Endothelial cell of umbilical vein (primary cell): ENCODE data around the gene TSSK6. TPM values are rescaled to one million over a fixed set of nuclear protein-coding genes. Genes with fewer than 3 reads are reported as not detected.

ENCODE experiments used
- BruUV-seq: library from RNA; stranded (reverse); fragments of 400-500 nt; replicated peaks from 2 replicates; lab custom pipeline; 2021; lab: Mats Ljungman, UMichigan
- CTCF ChIA-PET: fragments of 300-600, 350-600 bp; sonication (Branson Sonifier 250); formaldehyde crosslinking; loops from one replicate; lab custom pipeline; 2021; ENCODE audit warnings: antibody characterized with exemption, inconsistent platforms; lab: Charles Lee
- POLR2A ChIA-PET: fragments of 300-600, 350-600 bp; sonication (Branson Sonifier 250); formaldehyde crosslinking; loops from one replicate; lab custom pipeline; 2021; ENCODE audit warnings: antibody characterized with exemption, inconsistent platforms; lab: Charles Lee
- DNase-seq: peaks from one replicate; pipeline ENCODE4 v3.0.0-alpha.2; 2011; ENCODE audit warnings: low read depth, low spot score
- FAIRE-seq: peaks from 2 replicates; lab custom pipeline; 2011; peaks lifted over from hg19 to GRCh38; lab: Jason Lieb, UNC
- H2AFZ ChIP-seq: 2 replicates; pipeline ENCODE4 v1.6.0; 2012; ENCODE audit warnings: low read depth, low read length, control low read depth, inconsistent platforms
- H3K27ac ChIP-seq: 2 replicates; pipeline ENCODE4 v1.5.1; 2011; ENCODE audit warnings: low read depth, mild to moderate bottlenecking, control low read depth, low read length, moderate library complexity; ENCODE audit not compliant: insufficient read depth
- H3K27me3 ChIP-seq, 2 experiments: 2 replicates each; pipeline versions ENCODE4 v1.6.0 to v1.6.1; 2011; ENCODE audit warnings: low read length in 2 of 2, mixed read lengths in 1 of 2; ENCODE audit not compliant: control insufficient read depth in 2 of 2, insufficient read depth in 2 of 2
- H3K36me3 ChIP-seq, 2 experiments: 2 replicates in 1 of 2; 3 replicates in 1 of 2; pipeline ENCODE4 v1.5.1; 2011; ENCODE audit warnings: low read length in 2 of 2, mild to moderate bottlenecking in 1 of 2, moderate library complexity in 1 of 2; ENCODE audit not compliant: control insufficient read depth in 2 of 2, insufficient read depth in 2 of 2; ENCODE audit errors: extremely low read depth in 1 of 2
- H3K4me1 ChIP-seq: 3 replicates; pipeline ENCODE4 v1.5.1; 2011; ENCODE audit warnings: mild to moderate bottlenecking, low read length; ENCODE audit not compliant: control insufficient read depth, insufficient read depth; ENCODE audit errors: extremely low read depth
- H3K4me2 ChIP-seq: 2 replicates; pipeline ENCODE4 v1.6.1; 2011; ENCODE audit warnings: low read length, control low read depth, mixed read lengths; ENCODE audit not compliant: insufficient read depth
- H3K4me3 ChIP-seq, 3 experiments: fragments of 200-600 bp in 1 of 3; sonication (generic), shearing (Covaris generic) in 1 of 3; replicated peaks in 1 of 3; 2 replicates each; pipeline ENCODE4 v1.5.1; 2011 to 2016; ENCODE audit warnings: control low read depth in 3 of 3, low read length in 3 of 3, mild to moderate bottlenecking in 2 of 3, inconsistent platforms in 1 of 3, low read depth in 1 of 3, moderate library complexity in 1 of 3; ENCODE audit not compliant: insufficient read depth in 1 of 3
- H3K79me2 ChIP-seq: 2 replicates; pipeline ENCODE4 v1.6.0; 2012; ENCODE audit warnings: low read length, inconsistent platforms; ENCODE audit not compliant: control insufficient read depth, insufficient read depth
- H3K9ac ChIP-seq: replicated peaks from 2 replicates; pipeline ENCODE3; 2011; ENCODE audit warnings: low read length, control low read depth; ENCODE audit not compliant: insufficient read depth; ENCODE audit errors: extremely low read depth
- H3K9me1 ChIP-seq: replicated peaks from 3 replicates; pipeline ENCODE4 v1.6.0; 2011; ENCODE audit warnings: mild to moderate bottlenecking, low read length; ENCODE audit not compliant: control insufficient read depth, insufficient read depth; ENCODE audit errors: extremely low read depth
- H3K9me3 ChIP-seq: replicated peaks from 2 replicates; pipeline ENCODE4 v1.5.1; 2012; ENCODE audit warnings: low read length, inconsistent platforms; ENCODE audit not compliant: control insufficient read depth, insufficient read depth
- H4K20me1 ChIP-seq: replicated peaks from 2 replicates; pipeline ENCODE3; 2011; ENCODE audit warnings: mild to moderate bottlenecking, low read length; ENCODE audit not compliant: control insufficient read depth, insufficient read depth; ENCODE audit errors: extremely low read depth
- EZH2 ChIP-seq: IDR thresholded peaks from 2 replicates; pipeline ENCODE4 v1.6.1; 2012; ENCODE audit warnings: borderline replicate concordance, low read depth, mild to moderate bottlenecking, moderate library complexity, low read length, inconsistent platforms; ENCODE audit not compliant: severe bottlenecking
- FOS ChIP-seq: IDR thresholded peaks from 2 replicates; pipeline ENCODE4 v1.6.1; 2011; ENCODE audit warnings: mild to moderate bottlenecking, low read length, moderate library complexity, borderline replicate concordance; ENCODE audit not compliant: insufficient read depth
- GATA2 ChIP-seq: IDR thresholded peaks from 2 replicates; pipeline ENCODE4 v1.7.0; 2011; ENCODE audit warnings: low read depth, mild to moderate bottlenecking, moderate library complexity, mixed read lengths, low read length; ENCODE audit not compliant: insufficient read length, insufficient read depth
- JUN ChIP-seq: IDR thresholded peaks from 2 replicates; pipeline ENCODE4 v1.6.1; 2011; ENCODE audit warnings: borderline replicate concordance, low read depth; ENCODE audit not compliant: insufficient read length, insufficient read depth
- MYC ChIP-seq: IDR thresholded peaks from one replicate; pipeline ENCODE4 v1.6.1; 2011; ENCODE audit warnings: mild to moderate bottlenecking, low read depth, low read length
- POLR2A ChIP-seq: IDR thresholded peaks from 2 replicates; pipeline ENCODE4 v1.6.1; 2012; ENCODE audit warnings: low read depth, mild to moderate bottlenecking, control low read depth, low read length
- POLR2AphosphoS5 ChIP-seq: IDR thresholded peaks from 2 replicates; pipeline ENCODE4 v1.6.1; 2012; ENCODE audit warnings: low read depth, mild to moderate bottlenecking, control low read depth, low read length, moderate library complexity; ENCODE audit not compliant: insufficient read depth
- dilution Hi-C: fragments of 300-500 bp; cut with MboI; formaldehyde crosslinking; loops from one replicate; pipeline ENCODE4 v1.15.0; 2019; ENCODE audit warnings: low sequenced_read_pairs; ENCODE audit not compliant: extremely low pct_ligation_motif_present
- intact Hi-C: fragments of 100-400 bp; cut with micrococcal nuclease; formaldehyde crosslinking; loops from one replicate; pipeline ENCODE4 v1.10.0; 2022
- polyA plus RNA-seq, 4 experiments: library from polyadenylated mRNA; depleted of rRNA in 3 of 4; stranded (reverse) in 3 of 4; unstranded in 1 of 4; fragments of >200 nt; gene quantifications; 2 replicates each; pipeline versions ENCODE4 v1.2.1 to v1.2.3, GENCODE V29; 2011 to 2012; ENCODE audit warnings: missing spikeins in 1 of 4
- total RNA-seq: library from RNA; stranded (reverse); gene quantifications from 2 replicates; pipeline ENCODE4 v1.2.3, GENCODE V29; 2021
- TF ChIP-seq, protein P1 (sequence below), 2 donors: IDR thresholded peaks; 1 replicate in 1 of 2; 2 replicates in 1 of 2; pipeline ENCODE4 v1.5.1; 2011; ENCODE audit warnings: low read length in 2 of 2, mild to moderate bottlenecking in 2 of 2, moderate library complexity in 2 of 2, control low read depth in 1 of 2, inconsistent platforms in 1 of 2, low read depth in 1 of 2; ENCODE audit not compliant: insufficient read depth in 1 of 2; ENCODE audit errors: extremely low read depth in 1 of 2
- TF ChIP-seq, protein P2 (sequence below): IDR thresholded peaks from 2 replicates; pipeline ENCODE4 v1.6.1; 2011; ENCODE audit not compliant: insufficient read depth, insufficient read length

Gene TSSK6
- total and polyA plus RNA-seq, 2 donors (not counting 3 experiments of a cell fraction or from before 2014, with no cell fraction given), result 0.76 to 0.82 TPM

DNA sequence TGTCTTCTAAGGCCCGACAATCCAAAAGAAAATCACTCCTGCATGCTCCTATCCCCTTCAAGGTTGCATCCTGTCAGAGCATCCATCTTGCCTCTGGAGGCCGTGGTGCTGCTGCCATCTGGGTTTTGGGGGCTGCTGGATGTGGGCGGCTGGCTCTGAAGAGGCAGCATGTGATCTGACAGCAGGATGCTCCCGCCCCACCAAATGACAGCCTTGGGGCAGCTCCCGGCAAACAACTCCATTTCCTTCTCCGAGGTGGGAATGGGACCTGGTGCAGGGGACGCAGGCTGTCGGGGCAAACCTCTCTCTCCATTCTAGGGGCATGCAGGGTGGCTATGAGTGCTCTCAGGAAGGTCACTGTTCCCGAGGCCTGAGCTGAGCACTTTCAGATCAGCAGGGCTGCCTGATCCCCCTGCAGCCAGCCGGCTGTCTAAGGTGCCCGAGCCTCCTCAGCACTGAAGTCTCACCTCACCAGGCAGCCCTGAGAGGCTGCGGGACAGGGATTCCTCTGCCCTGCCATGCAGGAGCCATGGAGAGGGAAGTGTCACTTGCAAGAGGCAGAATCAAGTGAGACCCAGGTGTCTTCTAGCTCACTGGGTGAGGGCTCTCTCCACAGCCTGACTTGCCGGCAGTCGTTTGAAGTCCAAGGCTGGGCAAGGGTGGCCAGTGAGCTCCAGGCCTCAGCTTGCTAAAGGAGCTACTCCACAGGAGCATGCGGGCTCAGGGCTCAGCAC is 28.8 kb downstream of the TSSK6 start:
- Histone ChIP-seq H3K27ac (no peak overlapping the region), H3K4me2 (no peak overlapping the region), H3K4me1 (peaks cover 29% of the 10 kb centered on the region), H3K27me3 (no peaks in the 10 kb centered on the region), H3K36me3 (peaks cover 0 to 2% of the 10 kb centered on the region in 2 experiments), H2AFZ (no peak overlapping the region), H3K9ac (no peak overlapping the region), H3K79me2 (peaks cover 72% of the 10 kb centered on the region), H3K9me1 (no peaks in the 10 kb centered on the region), H4K20me1 (no peaks in the 10 kb centered on the region), H3K4me3 (no peak overlapping the region), H3K9me3 (no peaks in the 10 kb centered on the region)
- DNase-seq, result no peak
- BruUV-seq, result no TSS peak
- TF ChIP-seq, protein P1, sequence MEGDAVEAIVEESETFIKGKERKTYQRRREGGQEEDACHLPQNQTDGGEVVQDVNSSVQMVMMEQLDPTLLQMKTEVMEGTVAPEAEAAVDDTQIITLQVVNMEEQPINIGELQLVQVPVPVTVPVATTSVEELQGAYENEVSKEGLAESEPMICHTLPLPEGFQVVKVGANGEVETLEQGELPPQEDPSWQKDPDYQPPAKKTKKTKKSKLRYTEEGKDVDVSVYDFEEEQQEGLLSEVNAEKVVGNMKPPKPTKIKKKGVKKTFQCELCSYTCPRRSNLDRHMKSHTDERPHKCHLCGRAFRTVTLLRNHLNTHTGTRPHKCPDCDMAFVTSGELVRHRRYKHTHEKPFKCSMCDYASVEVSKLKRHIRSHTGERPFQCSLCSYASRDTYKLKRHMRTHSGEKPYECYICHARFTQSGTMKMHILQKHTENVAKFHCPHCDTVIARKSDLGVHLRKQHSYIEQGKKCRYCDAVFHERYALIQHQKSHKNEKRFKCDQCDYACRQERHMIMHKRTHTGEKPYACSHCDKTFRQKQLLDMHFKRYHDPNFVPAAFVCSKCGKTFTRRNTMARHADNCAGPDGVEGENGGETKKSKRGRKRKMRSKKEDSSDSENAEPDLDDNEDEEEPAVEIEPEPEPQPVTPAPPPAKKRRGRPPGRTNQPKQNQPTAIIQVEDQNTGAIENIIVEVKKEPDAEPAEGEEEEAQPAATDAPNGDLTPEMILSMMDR (IDR thresholded peaks at IDR 0.05; ENCODE audit: extremely low read depth in 1 of 2, insufficient read depth in 1 of 2, low read depth in 1 of 2, low read length in 2 of 2), result no peak
- no peak for TF ChIP-seq POLR2AphosphoS5
- TF ChIP-seq FOS, result no peak
- no peak for TF ChIP-seq JUN
- no peak for TF ChIP-seq POLR2A
- TF ChIP-seq EZH2, result no peak
- TF ChIP-seq, protein P2, sequence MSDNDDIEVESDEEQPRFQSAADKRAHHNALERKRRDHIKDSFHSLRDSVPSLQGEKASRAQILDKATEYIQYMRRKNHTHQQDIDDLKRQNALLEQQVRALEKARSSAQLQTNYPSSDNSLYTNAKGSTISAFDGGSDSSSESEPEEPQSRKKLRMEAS, result no peak
- no peak for TF ChIP-seq MYC
- TF ChIP-seq GATA2, result no peak
- CTCF ChIA-PET, result interaction anchor here (0.7 to 2.0 kb wide), 3 partner anchors 44 to 284 kb away, joined by 3 to 7 read pairs (median 6); partner anchors contain the start of gene NR2C2AP
- intact Hi-C loops, result loop anchor here (10.0 kb wide), 1 partner anchor 292 kb away; the partner anchor contains the start of genes BORCS8 and RFXANK
- FAIRE-seq, result no peak
- POLR2A ChIA-PET, result no interaction called here
- dilution Hi-C loops, result no loop called here
